ENCODE results near the gene COMMD9.

- TF ChIP-seq EP300 (IDR thresholded peaks at IDR 0.05) (no peak), POLR2AphosphoS5 (IDR thresholded peaks at IDR 0.05) (no peak), CTCF (IDR thresholded peaks at IDR 0.05) (no peak)
These were observed 34.5 kb downstream of the COMMD9 start for GRCh38 chr11:36254713-36255112.

Measured in upper lobe of left lung (tissue), 4 donors.